Measurements from ENCODE around the gene CD209. TPM values are rescaled to one million over a fixed set of nuclear protein-coding genes. Genes with fewer than 3 reads are reported as not detected.

Gene CD209
- total RNA-seq, 1 donor from 2014 or later = not detected

DNA sequence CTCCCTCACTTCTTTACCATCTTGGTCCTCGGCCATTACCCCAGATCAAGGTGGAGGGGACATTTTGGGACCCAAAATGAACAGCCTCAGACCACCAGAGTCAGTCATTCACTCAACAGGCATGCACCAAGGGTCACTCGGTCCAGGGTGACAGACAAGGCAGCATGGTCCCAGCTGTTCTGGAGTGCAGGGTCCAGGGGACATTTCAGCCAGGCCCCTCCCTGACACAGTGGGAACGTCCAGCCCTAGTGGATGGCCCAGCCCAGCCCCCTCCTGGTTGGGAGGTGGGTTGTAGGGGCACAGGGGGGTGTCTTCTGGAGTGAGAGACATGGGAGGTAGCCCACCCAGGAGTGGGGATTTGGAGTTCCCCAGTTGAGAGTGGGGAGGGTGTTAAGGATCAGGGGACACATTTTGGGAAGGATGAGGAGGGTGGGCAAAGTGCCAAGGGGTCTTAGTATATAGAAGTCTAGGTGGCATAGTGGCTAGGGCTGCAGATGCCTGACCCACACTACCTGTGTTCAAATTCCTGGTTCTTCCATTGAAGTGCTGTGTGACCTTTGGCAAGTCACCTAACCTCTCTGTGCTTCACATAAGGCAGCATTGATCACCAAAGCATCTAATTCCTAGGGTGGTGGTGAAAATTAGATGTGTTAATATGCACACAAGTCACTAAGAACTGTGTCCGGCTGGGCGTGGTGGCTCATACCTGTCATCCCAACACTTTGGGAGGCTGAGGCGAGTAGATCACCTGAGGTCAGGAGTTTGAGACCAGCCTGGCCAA, 42.9 kb downstream of the CD209 start:
- H3K4me1 Mint-ChIP-seq = no peaks in the 10 kb centered on the region
- Histone ChIP-seq H3K9me3 (ENCODE audit: low read depth) (no peaks in the 10 kb centered on the region), H2AFZ (replicated peaks) (no peak overlapping the region), H4K20me1 (ENCODE audit: low read depth) (no peaks in the 10 kb centered on the region), H3K4me2 (no peak overlapping the region), H3K36me3 (no peaks in the 10 kb centered on the region), H3K27ac (no peak overlapping the region), H3K27me3 (peaks cover 8% of the 10 kb centered on the region), H3K4me1 (no peaks in the 10 kb centered on the region), H3K4me3 (no peak overlapping the region), H3K9ac (no peak overlapping the region), H3F3A (ENCODE audit: low read depth) (no peaks in the 10 kb centered on the region), H3K79me2 (ENCODE audit: low read depth) (no peaks in the 10 kb centered on the region)
- TF ChIP-seq EZH2phosphoT487 (IDR thresholded peaks at IDR 0.05) (no peak), CTCF (IDR thresholded peaks at IDR 0.05) (no peak), EZH2 (IDR thresholded peaks at IDR 0.05) (no peak)
- no peak for DNase-seq (ENCODE audit: low spot score)
- no peak overlapping the region for H3K27ac Mint-ChIP-seq
- H3K4me3 Mint-ChIP-seq = no peak overlapping the region
- no peaks in the 10 kb centered on the region for H3K36me3 Mint-ChIP-seq
- peaks cover 9% of the 10 kb centered on the region for H3K27me3 Mint-ChIP-seq (ENCODE audit: insufficient read depth, low read depth)
- H3K9me3 Mint-ChIP-seq = no peaks in the 10 kb centered on the region

DNA sequence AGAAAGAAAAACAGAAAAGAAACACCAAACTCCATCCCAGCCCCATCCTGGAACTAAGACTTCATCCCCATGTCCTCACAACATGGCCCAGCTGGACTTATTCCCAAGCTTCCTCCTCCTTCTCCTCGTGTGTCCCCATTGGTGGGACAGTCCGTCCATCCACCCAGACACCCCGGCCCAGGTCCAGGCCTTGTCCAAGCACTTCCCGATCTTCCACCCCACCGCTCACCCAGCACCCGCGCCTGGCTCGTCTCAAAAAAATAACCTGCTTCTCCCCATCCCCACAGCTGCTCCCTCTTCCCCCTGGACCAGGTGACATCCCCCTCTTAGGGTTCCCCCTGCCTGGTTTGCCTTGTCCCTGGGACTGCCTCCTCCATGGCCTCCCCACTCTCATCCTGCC, 44.0 kb downstream of the CD209 start:
- H3K9me3 Mint-ChIP-seq = no peaks in the 10 kb centered on the region
- H3K36me3 Mint-ChIP-seq = no peaks in the 10 kb centered on the region
- DNase-seq (ENCODE audit: low spot score) = no peak
- H3K4me3 Mint-ChIP-seq = no peak overlapping the region
- TF ChIP-seq EZH2phosphoT487 (IDR thresholded peaks at IDR 0.05) (no peak), CTCF (IDR thresholded peaks at IDR 0.05) (no peak), EZH2 (IDR thresholded peaks at IDR 0.05) (no peak)
- Histone ChIP-seq H3K9ac (no peak overlapping the region), H3K27ac (no peak overlapping the region), H3F3A (ENCODE audit: low read depth) (no peaks in the 10 kb centered on the region), H4K20me1 (ENCODE audit: low read depth) (no peaks in the 10 kb centered on the region), H3K79me2 (ENCODE audit: low read depth) (no peaks in the 10 kb centered on the region), H3K9me3 (ENCODE audit: low read depth) (no peaks in the 10 kb centered on the region), H3K36me3 (no peaks in the 10 kb centered on the region), H3K4me3 (no peak overlapping the region), H3K27me3 (peaks cover 20% of the 10 kb centered on the region), H3K4me2 (no peak overlapping the region), H2AFZ (replicated peaks) (no peak overlapping the region), H3K4me1 (no peaks in the 10 kb centered on the region)
- no peaks in the 10 kb centered on the region for H3K4me1 Mint-ChIP-seq
- peaks cover 9% of the 10 kb centered on the region for H3K27me3 Mint-ChIP-seq (ENCODE audit: insufficient read depth, low read depth)
- no peak overlapping the region for H3K27ac Mint-ChIP-seq

- Mint-ChIP-seq H3K4me3 (no peak within 1 kb of the TSS), H3K27me3 (ENCODE audit: insufficient read depth, low read depth) (peaks cover 9% of the 10 kb centered on the region), H3K9me3 (no peaks in the 10 kb centered on the region), H3K27ac (no peak within 1 kb of the TSS), H3K4me1 (no peaks in the 10 kb centered on the region), H3K36me3 (no peaks in the 10 kb centered on the region)
- no peaks in the 10 kb centered on the region for H3K79me2 ChIP-seq (ENCODE audit: low read depth)
- no peaks in the 10 kb centered on the region for H4K20me1 ChIP-seq (ENCODE audit: low read depth)
- H3K9ac ChIP-seq = no peak within 1 kb of the TSS
- H3K4me3 ChIP-seq = no peak within 1 kb of the TSS
- no peak within 1 kb of the TSS for H2AFZ ChIP-seq (replicated peaks)
- H3K9me3 ChIP-seq (ENCODE audit: low read depth) = no peaks in the 10 kb centered on the region
- no peaks in the 10 kb centered on the region for H3K36me3 ChIP-seq
- no peak within 1 kb of the TSS for H3K4me2 ChIP-seq
- H3K27me3 ChIP-seq = peaks cover 35% of the 10 kb centered on the region
- H3F3A ChIP-seq (ENCODE audit: low read depth) = no peaks in the 10 kb centered on the region
- no peaks in the 10 kb centered on the region for H3K4me1 ChIP-seq
- no peak within 1 kb of the TSS for H3K27ac ChIP-seq
- no peak for TF ChIP-seq EZH2 (IDR thresholded peaks at IDR 0.05)
- TF ChIP-seq EZH2phosphoT487 (IDR thresholded peaks at IDR 0.05) = no peak
- no peak for TF ChIP-seq CTCF (IDR thresholded peaks at IDR 0.05)
- no peak for DNase-seq (ENCODE audit: low spot score)
These were observed 45.5 kb downstream of the CD209 start, which contains the start of gene FCER2 for GRCh38 chr19:7701654-7702457. Gene FCER2, minus strand, starts transcription at chr19:7702131. Its CDS starts 2,371 bp downstream, at chr19:7699760.

Data from neural progenitor cell (in vitro differentiated cells).